HCT116 (cell line): ENCODE results near the gene PRAMEF1. TPM values are rescaled to one million over a fixed set of nuclear protein-coding genes. Genes with fewer than 3 reads are reported as not detected.

Experiments used
- ATAC-seq: fragments of 200-7000 bp; cut with Tn5 transposase; 2 replicates; pipeline ENCODE4 v1.9.1; 2020; ENCODE audit warnings: mild to moderate bottlenecking, moderate library complexity
- BruUV-seq: library from RNA; stranded (reverse); fragments of 400-500 nt; replicated peaks from 2 replicates; lab custom pipeline; 2021; lab: Mats Ljungman, UMichigan
- CTCF ChIA-PET: fragments of 300-600 bp; sonication (Branson Sonifier 250); formaldehyde crosslinking; loops from one replicate; lab custom pipeline; 2021; ENCODE audit warnings: antibody characterized with exemption; lab: Charles Lee
- POLR2A ChIA-PET: fragments of 300-600, 350-600 bp; sonication (Branson Sonifier 250); formaldehyde crosslinking; loops from one replicate; lab custom pipeline; 2021; ENCODE audit warnings: antibody characterized with exemption; lab: Charles Lee
- RAD21 ChIA-PET, 2 experiments: fragments of 300-600 bp; sonication (Branson Sonifier 250); formaldehyde crosslinking; loops; one replicate each; lab custom pipeline; 2023; ENCODE audit warnings: low total read pairs in 2 of 2; ENCODE audit not compliant: uncharacterized antibody in 2 of 2, unreplicated experiment in 2 of 2, low non-redundant PET in 1 of 2; lab: Charles Lee
- DNase-seq: peaks from one replicate; pipeline ENCODE4 v3.0.0-alpha.2; 2010; ENCODE audit warnings: low read depth, low spot score
- H2AFZ ChIP-seq: fragments of 200-600 bp; shearing (Covaris generic), sonication (generic); 2 replicates; pipeline ENCODE4 v1.6.1; 2017; ENCODE audit warnings: low read depth, mixed run types, mixed read lengths, antibody characterized with exemption, low read length; ENCODE audit not compliant: poor library complexity, severe bottlenecking
- H3K27ac ChIP-seq: 2 replicates; pipeline ENCODE4 v1.5.1; 2012; ENCODE audit warnings: low read depth, low read length
- H3K27me3 ChIP-seq: fragments of 200-600 bp; sonication (generic); 2 replicates; pipeline ENCODE4 v1.6.1; 2016; ENCODE audit warnings: mixed run types, low read length, mixed read lengths; ENCODE audit not compliant: insufficient read depth
- H3K36me3 ChIP-seq, 2 experiments: fragments of 200-500 bp in 1 of 2; fragments of 200-600 bp in 1 of 2; sonication (Bioruptor generic) in 1 of 2; sonication (generic) in 1 of 2; 2 replicates each; pipeline versions ENCODE4 v1.5.1 to v1.6.1; 2014 to 2016; ENCODE audit warnings: low read length in 2 of 2, inconsistent platforms in 1 of 2, mixed read lengths in 1 of 2, mixed run types in 1 of 2; ENCODE audit not compliant: insufficient read depth in 2 of 2, control insufficient read depth in 1 of 2
- H3K4me1 ChIP-seq, 2 experiments: fragments of 200-600 bp in 1 of 2; sonication (generic) in 1 of 2; 2 replicates each; pipeline versions ENCODE4 v1.5.1 to v1.6.1; 2012 to 2017; ENCODE audit warnings: low read length in 2 of 2, inconsistent platforms in 1 of 2, mild to moderate bottlenecking in 1 of 2, mixed read lengths in 1 of 2, mixed run types in 1 of 2, moderate library complexity in 1 of 2; ENCODE audit not compliant: insufficient read depth in 2 of 2, control insufficient read depth in 1 of 2
- H3K4me2 ChIP-seq: fragments of 200-600 bp; sonication (generic); 2 replicates; pipeline ENCODE4 v1.6.1; 2017; ENCODE audit warnings: mixed run types, low read length, mixed read lengths
- H3K4me3 ChIP-seq, 2 experiments: fragments of 200-600 bp in 1 of 2; sonication (generic) in 1 of 2; replicated peaks in 1 of 2; 2 replicates each; pipeline ENCODE4 v1.5.1; 2011 to 2016; ENCODE audit warnings: low read length in 2 of 2, control low read depth in 1 of 2, low read depth in 1 of 2, mild to moderate bottlenecking in 1 of 2, mixed read lengths in 1 of 2, mixed run types in 1 of 2
- H3K79me2 ChIP-seq: fragments of 200-600 bp; sonication (generic); 2 replicates; pipeline ENCODE4 v1.6.1; 2017; ENCODE audit warnings: mild to moderate bottlenecking, mixed run types, low read length, moderate library complexity, mixed read lengths; ENCODE audit not compliant: insufficient read depth
- H3K9ac ChIP-seq: fragments of 200-600 bp; sonication (generic); 2 replicates; pipeline ENCODE4 v1.6.1; 2016; ENCODE audit warnings: low read length, mixed read lengths
- H3K9me2 ChIP-seq: fragments of 200-600 bp; sonication (generic), shearing (Covaris generic); 2 replicates; pipeline ENCODE4 v1.6.1; 2017; ENCODE audit warnings: mixed run types, mild to moderate bottlenecking, moderate library complexity; ENCODE audit not compliant: insufficient read depth
- H3K9me3 ChIP-seq, 2 experiments: fragments of 200-500 bp in 1 of 2; fragments of 200-600 bp in 1 of 2; sonication (Bioruptor generic) in 1 of 2; sonication (generic) in 1 of 2; 2 replicates each; pipeline ENCODE4 v1.6.1; 2014 to 2017; ENCODE audit warnings: low read length in 2 of 2, mixed read lengths in 2 of 2, inconsistent platforms in 1 of 2, low read depth in 1 of 2, mild to moderate bottlenecking in 1 of 2, mixed run types in 1 of 2, moderate library complexity in 1 of 2; ENCODE audit not compliant: control insufficient read depth in 1 of 2, insufficient read depth in 1 of 2
- H4K20me1 ChIP-seq: fragments of 200-600 bp; sonication (generic), shearing (Covaris generic); 2 replicates; pipeline ENCODE4 v1.6.1; 2017; ENCODE audit warnings: mixed run types, mild to moderate bottlenecking, moderate library complexity; ENCODE audit not compliant: insufficient read depth
- CBX3 ChIP-seq: IDR thresholded peaks from 2 replicates; pipeline ENCODE4 v1.6.1; 2012; ENCODE audit warnings: low read depth
- EGR1 ChIP-seq: IDR thresholded peaks from 2 replicates; pipeline ENCODE4 v1.6.1; 2012; ENCODE audit warnings: low read depth
- ELF1 ChIP-seq: IDR thresholded peaks from 2 replicates; pipeline ENCODE4 v1.6.1; 2012; ENCODE audit warnings: low read depth, borderline replicate concordance
- EZH2 ChIP-seq: fragments of 200-600 bp; sonication (generic); IDR thresholded peaks from 2 replicates; pipeline ENCODE4 v1.6.1; 2017; ENCODE audit warnings: antibody characterized with exemption, mixed run types
- EZH2phosphoT487 ChIP-seq: fragments of 200-600 bp; IDR thresholded peaks from 2 replicates; pipeline ENCODE4 v1.6.1; 2018; ENCODE audit warnings: antibody characterized with exemption, borderline replicate concordance
- JUND ChIP-seq: IDR thresholded peaks from 2 replicates; pipeline ENCODE4 v1.6.1; 2012
- POLR2A ChIP-seq: IDR thresholded peaks from 2 replicates; pipeline ENCODE4 v1.7.0; 2011; ENCODE audit warnings: borderline replicate concordance; ENCODE audit not compliant: insufficient read depth, insufficient read length; ENCODE audit errors: extremely low read depth
- POLR2AphosphoS5 ChIP-seq: IDR thresholded peaks from 2 replicates; pipeline ENCODE4 v1.6.1; 2011; ENCODE audit warnings: mild to moderate bottlenecking, low read depth, low read length, moderate library complexity
- RAD21 ChIP-seq: IDR thresholded peaks from 2 replicates; pipeline ENCODE4 v1.6.1; 2012; ENCODE audit warnings: low read depth, mild to moderate bottlenecking
- REST ChIP-seq: IDR thresholded peaks from 2 replicates; pipeline ENCODE4 v1.6.1; 2012; ENCODE audit warnings: low read depth
- SRF ChIP-seq: IDR thresholded peaks from 2 replicates; pipeline ENCODE4 v1.6.1; 2012; ENCODE audit warnings: low read depth
- TCF7L2 ChIP-seq: IDR thresholded peaks from 2 replicates; pipeline ENCODE4 v1.7.0; 2011; ENCODE audit warnings: borderline replicate concordance, inconsistent platforms; ENCODE audit not compliant: insufficient read depth, insufficient read length; ENCODE audit errors: extremely low read depth
- ZBTB33 ChIP-seq: IDR thresholded peaks from 2 replicates; pipeline ENCODE4 v1.6.1; 2011; ENCODE audit warnings: mild to moderate bottlenecking, low read length, moderate library complexity; ENCODE audit not compliant: insufficient replicate concordance; ENCODE audit errors: extremely low read depth
- ZFX ChIP-seq: fragments of 450-650 bp; IDR thresholded peaks from 2 replicates; pipeline ENCODE4 v1.6.1; 2017
- ZNF274 ChIP-seq: fragments of 200-500 bp; sonication (Bioruptor generic); IDR thresholded peaks from 2 replicates; pipeline ENCODE4 v1.6.1; 2014; ENCODE audit warnings: mild to moderate bottlenecking, low read depth, low read length, inconsistent platforms
- intact Hi-C: fragments of 100-400 bp; cut with micrococcal nuclease; formaldehyde crosslinking; loops from 2 replicates; pipeline ENCODE4 v1.10.0; 2022
- total RNA-seq: library from RNA; stranded (reverse); gene quantifications from one replicate; pipeline ENCODE4 v1.2.1, GENCODE V29; 2021; ENCODE audit not compliant: unreplicated experiment
- TF ChIP-seq, protein P1 (sequence below): IDR thresholded peaks from 2 replicates; pipeline ENCODE4 v1.6.1; 2012
- TF ChIP-seq, protein P2 (sequence below), 3 experiments: fragments of 200-600 bp in 1 of 3; sonication (generic) in 1 of 3; IDR thresholded peaks in 2 of 3; conservative IDR thresholded peaks in 1 of 3; 2 replicates each; pipeline ENCODE4 v1.5.1; 2012 to 2017; ENCODE audit warnings: low read depth in 2 of 3, low read length in 2 of 3, antibody characterized with exemption in 1 of 3, borderline replicate concordance in 1 of 3, control low read depth in 1 of 3, mild to moderate bottlenecking in 1 of 3, mixed read lengths in 1 of 3, mixed run types in 1 of 3, moderate library complexity in 1 of 3; ENCODE audit not compliant: insufficient read depth in 1 of 3
- TF ChIP-seq, protein P3 (sequence below): IDR thresholded peaks from 2 replicates; pipeline ENCODE4 v1.6.1; 2012

The PRAMEF1 gene
- total RNA-seq, 1 experiment from 2014 or later, result not detected

GRCh38 chr1:12811409-12811784 lies 20.2 kb downstream of the PRAMEF1 start:
- no peaks in the 10 kb centered on the region for H3K9me2 ChIP-seq
- no peak for ATAC-seq
- no peaks in the 10 kb centered on the region for H4K20me1 ChIP-seq
- H3K9ac ChIP-seq, result no peak overlapping the region
- RAD21 ChIA-PET, result no interaction called here
- no peaks in the 10 kb centered on the region for H3K4me1 ChIP-seq
- POLR2A ChIA-PET, result no interaction called here
- no peak overlapping the region for H3K27ac ChIP-seq
- H3K79me2 ChIP-seq, result no peaks in the 10 kb centered on the region
- no peak for TF ChIP-seq JUND
- TF ChIP-seq, protein P1, sequence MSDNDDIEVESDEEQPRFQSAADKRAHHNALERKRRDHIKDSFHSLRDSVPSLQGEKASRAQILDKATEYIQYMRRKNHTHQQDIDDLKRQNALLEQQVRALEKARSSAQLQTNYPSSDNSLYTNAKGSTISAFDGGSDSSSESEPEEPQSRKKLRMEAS, result no peak
- no peak for TF ChIP-seq POLR2AphosphoS5
- no peak for TF ChIP-seq EZH2phosphoT487
- TF ChIP-seq TCF7L2, result no peak
- TF ChIP-seq ELF1, result no peak
- TF ChIP-seq ZBTB33, result no peak
- no peak for TF ChIP-seq SRF
- no peak for TF ChIP-seq RAD21
- TF ChIP-seq REST, result no peak
- TF ChIP-seq EGR1, result no peak
- no peak for TF ChIP-seq CBX3
- no peak for TF ChIP-seq EZH2
- TF ChIP-seq ZNF274, result no peak
- TF ChIP-seq, protein P2, sequence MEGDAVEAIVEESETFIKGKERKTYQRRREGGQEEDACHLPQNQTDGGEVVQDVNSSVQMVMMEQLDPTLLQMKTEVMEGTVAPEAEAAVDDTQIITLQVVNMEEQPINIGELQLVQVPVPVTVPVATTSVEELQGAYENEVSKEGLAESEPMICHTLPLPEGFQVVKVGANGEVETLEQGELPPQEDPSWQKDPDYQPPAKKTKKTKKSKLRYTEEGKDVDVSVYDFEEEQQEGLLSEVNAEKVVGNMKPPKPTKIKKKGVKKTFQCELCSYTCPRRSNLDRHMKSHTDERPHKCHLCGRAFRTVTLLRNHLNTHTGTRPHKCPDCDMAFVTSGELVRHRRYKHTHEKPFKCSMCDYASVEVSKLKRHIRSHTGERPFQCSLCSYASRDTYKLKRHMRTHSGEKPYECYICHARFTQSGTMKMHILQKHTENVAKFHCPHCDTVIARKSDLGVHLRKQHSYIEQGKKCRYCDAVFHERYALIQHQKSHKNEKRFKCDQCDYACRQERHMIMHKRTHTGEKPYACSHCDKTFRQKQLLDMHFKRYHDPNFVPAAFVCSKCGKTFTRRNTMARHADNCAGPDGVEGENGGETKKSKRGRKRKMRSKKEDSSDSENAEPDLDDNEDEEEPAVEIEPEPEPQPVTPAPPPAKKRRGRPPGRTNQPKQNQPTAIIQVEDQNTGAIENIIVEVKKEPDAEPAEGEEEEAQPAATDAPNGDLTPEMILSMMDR (IDR thresholded peaks at IDR 0.05 in 2 of 3, conservative IDR thresholded peaks at IDR 0.05 in 1 of 3; ENCODE audit: borderline replicate concordance in 1 of 3, insufficient read depth in 1 of 3, low read depth in 2 of 3, low read length in 2 of 3), result no peak
- no peak for TF ChIP-seq POLR2A
- TF ChIP-seq ZFX, result no peak
- TF ChIP-seq, protein P3, sequence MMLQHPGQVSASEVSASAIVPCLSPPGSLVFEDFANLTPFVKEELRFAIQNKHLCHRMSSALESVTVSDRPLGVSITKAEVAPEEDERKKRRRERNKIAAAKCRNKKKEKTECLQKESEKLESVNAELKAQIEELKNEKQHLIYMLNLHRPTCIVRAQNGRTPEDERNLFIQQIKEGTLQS, result no peak
- H3K36me3 ChIP-seq, result no peaks in the 10 kb centered on the region
- no peak overlapping the region for H3K4me2 ChIP-seq
- DNase-seq, result no peak
- CTCF ChIA-PET, result no interaction called here
- no peak overlapping the region for H3K4me3 ChIP-seq
- 0 out of 2 replicates have a peak, but pooled peaks cover 7% of the 10 kb centered on the region for H3K27me3 ChIP-seq
- BruUV-seq, result no TSS peak
- no peaks in the 10 kb centered on the region for H3K9me3 ChIP-seq
- no peak overlapping the region for H2AFZ ChIP-seq
- intact Hi-C loops, result no loop called here
